DND-41 (cell line): Measurements from ENCODE around the gene MCF2L.
"Not testable (repeated sequence)": the region's sequence is repeated elsewhere in the genome, so short reads cannot be mapped to it uniquely, and the experiment has no call there.

Experiments
- CTCF ChIP-seq: IDR thresholded peaks from 2 replicates; pipeline ENCODE4 v1.5.1; 2012; ENCODE audit warnings: borderline replicate concordance, low read length, moderate library complexity, mild to moderate bottlenecking; ENCODE audit not compliant: poor library complexity, severe bottlenecking; ENCODE audit errors: extremely low read depth
- EZH2 ChIP-seq: IDR thresholded peaks from 3 replicates; pipeline ENCODE4 v1.6.1; 2012; ENCODE audit warnings: borderline replicate concordance, low read depth, mild to moderate bottlenecking, moderate library complexity, low read length, inconsistent platforms; ENCODE audit not compliant: severe bottlenecking

GRCh38 chr13:113108521-113108920, 139.5 kb downstream of the MCF2L start:
- TF ChIP-seq CTCF, EZH2: not testable (repeated sequence)
